GM23338 (cell line): ENCODE data around the gene STAT3. TPM values are rescaled to one million over a fixed set of nuclear protein-coding genes. Genes with fewer than 3 reads are reported as not detected.

ENCODE experiments used
- ATAC-seq: fragments of 200-7000 bp; cut with Tn5 transposase; 3 replicates; pipeline ENCODE4 v1.9.1; 2020
- DNase-seq: peaks from one replicate; pipeline ENCODE4 v3.0.0-alpha.2; 2015; ENCODE audit warnings: low spot score
- H2AFZ ChIP-seq: fragments of 200-600 bp; sonication (generic); 2 replicates; pipeline ENCODE4 v1.8.0; 2016; ENCODE audit warnings: antibody characterized with exemption, mild to moderate bottlenecking, moderate library complexity
- H3F3A ChIP-seq: fragments of 200-600 bp; sonication (generic); replicated peaks from 2 replicates; pipeline ENCODE4 v1.8.0; 2017; ENCODE audit warnings: antibody characterized with exemption, mixed run types, low read depth
- H3K27ac ChIP-seq: fragments of 200-600 bp; sonication (generic); 2 replicates; pipeline ENCODE4 v1.6.1; 2016; ENCODE audit warnings: low read depth
- H3K27me3 ChIP-seq: fragments of 200-600 bp; sonication (generic); 2 replicates; pipeline ENCODE4 v1.8.0; 2016; ENCODE audit warnings: mild to moderate bottlenecking, mixed run types, moderate library complexity; ENCODE audit not compliant: insufficient read depth
- H3K36me3 ChIP-seq: fragments of 200-600 bp; sonication (generic); 2 replicates; pipeline ENCODE4 v1.8.0; 2016; ENCODE audit warnings: mild to moderate bottlenecking; ENCODE audit not compliant: insufficient read depth
- H3K4me1 ChIP-seq: fragments of 200-600 bp; sonication (generic); 2 replicates; pipeline ENCODE4 v1.8.0; 2016; ENCODE audit warnings: mild to moderate bottlenecking, moderate library complexity; ENCODE audit not compliant: insufficient read depth
- H3K4me2 ChIP-seq: fragments of 200-600 bp; sonication (generic); 2 replicates; pipeline ENCODE4 v1.7.1; 2017; ENCODE audit warnings: mixed run types
- H3K4me3 ChIP-seq: fragments of 200-600 bp; sonication (generic); 2 replicates; pipeline ENCODE4 v1.6.1; 2016; ENCODE audit warnings: mixed run types
- H3K79me2 ChIP-seq: fragments of 200-600 bp; sonication (generic); replicated peaks from 2 replicates; pipeline ENCODE4 v1.8.0; 2017; ENCODE audit warnings: mild to moderate bottlenecking; ENCODE audit not compliant: insufficient read depth
- H3K9me2 ChIP-seq: fragments of 200-600 bp; sonication (generic); 2 replicates; pipeline ENCODE4 v1.8.0; 2017; ENCODE audit not compliant: insufficient read depth
- H4K20me1 ChIP-seq: fragments of 200-600 bp; sonication (generic); replicated peaks from 2 replicates; pipeline ENCODE4 v1.8.0; 2017; ENCODE audit warnings: mild to moderate bottlenecking; ENCODE audit not compliant: insufficient read depth
- H3K27ac Mint-ChIP-seq: 2 replicates; pipeline ENCODE4 v1.8.0; 2020; ENCODE audit warnings: inconsistent platforms, mild to moderate bottlenecking, moderate library complexity, mixed read lengths
- H3K27me3 Mint-ChIP-seq: 3 replicates; pipeline ENCODE4 v1.8.0; 2022; ENCODE audit warnings: low read depth, mild to moderate bottlenecking, moderate library complexity, mixed read lengths, inconsistent platforms; ENCODE audit not compliant: insufficient read depth, poor library complexity
- H3K36me3 Mint-ChIP-seq: 3 replicates; pipeline ENCODE4 v1.8.0; 2021; ENCODE audit warnings: low read depth, mild to moderate bottlenecking, inconsistent platforms, moderate library complexity, mixed read lengths
- H3K4me1 Mint-ChIP-seq: 3 replicates; pipeline ENCODE4 v1.8.0; 2020; ENCODE audit warnings: mild to moderate bottlenecking, inconsistent platforms, mixed read lengths
- H3K4me3 Mint-ChIP-seq: 3 replicates; pipeline ENCODE4 v1.8.0; 2021; ENCODE audit warnings: moderate library complexity, mild to moderate bottlenecking, inconsistent platforms, mixed read lengths
- H3K9me3 Mint-ChIP-seq: 3 replicates; pipeline ENCODE4 v1.8.0; 2020; ENCODE audit warnings: moderate library complexity, mild to moderate bottlenecking, inconsistent platforms, mixed read lengths
- CREB1 ChIP-seq: fragments of 250-450 bp; sonication (Bioruptor Pico); IDR thresholded peaks from 2 replicates; pipeline ENCODE4 v1.5.0; 2020; ENCODE audit warnings: low read depth, mild to moderate bottlenecking, moderate library complexity
- CTCF ChIP-seq, 2 experiments: fragments of 200-600 bp in 1 of 2; sonication (generic) in 1 of 2; conservative IDR thresholded peaks; 2 replicates each; pipeline versions ENCODE4 v1.5.1 to v1.6.1; 2016 to 2017; ENCODE audit warnings: antibody characterized with exemption in 2 of 2, low read depth in 2 of 2, mild to moderate bottlenecking in 2 of 2, moderate library complexity in 1 of 2
- ETS1 ChIP-seq: IDR thresholded peaks from 2 replicates; pipeline ENCODE4 v1.6.1; 2016; ENCODE audit warnings: antibody characterized with exemption
- EZH2 ChIP-seq: fragments of 200-600 bp; sonication (generic); IDR thresholded peaks from one replicate; pipeline ENCODE4 v1.8.0; 2017; ENCODE audit warnings: antibody characterized with exemption, mild to moderate bottlenecking, low read depth; ENCODE audit not compliant: unreplicated experiment
- EZH2phosphoT487 ChIP-seq: fragments of 200-600 bp; sonication (generic); IDR thresholded peaks from one replicate; pipeline ENCODE4 v1.8.1; 2018; ENCODE audit warnings: antibody characterized with exemption; ENCODE audit not compliant: unreplicated experiment
- JUNB ChIP-seq: IDR thresholded peaks from one replicate; pipeline ENCODE4 v1.6.1; 2016; ENCODE audit warnings: antibody characterized with exemption; ENCODE audit not compliant: unreplicated experiment
- NANOG ChIP-seq: IDR thresholded peaks from 2 replicates; pipeline ENCODE4 v1.6.1; 2016; ENCODE audit warnings: antibody characterized with exemption, borderline replicate concordance
- POLR2AphosphoS5 ChIP-seq: IDR thresholded peaks from 2 replicates; pipeline ENCODE4 v1.6.1; 2016; ENCODE audit warnings: antibody characterized with exemption, low read depth
- REST ChIP-seq: IDR thresholded peaks from one replicate; pipeline ENCODE4 v1.6.1; 2018; ENCODE audit warnings: antibody characterized with exemption; ENCODE audit not compliant: unreplicated experiment
- STAT1 ChIP-seq: IDR thresholded peaks from one replicate; pipeline ENCODE4 v1.6.1; 2016; ENCODE audit warnings: antibody characterized with exemption; ENCODE audit not compliant: unreplicated experiment
- ZNF114 ChIP-seq: fragments of 250-450 bp; sonication (Bioruptor Pico); IDR thresholded peaks from 2 replicates; pipeline ENCODE4 v1.5.0; 2020; ENCODE audit warnings: mild to moderate bottlenecking, moderate library complexity
- ZNF331 ChIP-seq: fragments of 250-450 bp; sonication (Bioruptor Pico); IDR thresholded peaks from 2 replicates; pipeline ENCODE4 v1.5.0; 2020; ENCODE audit warnings: low read depth, mild to moderate bottlenecking, moderate library complexity
- ZNF462 ChIP-seq: fragments of 250-450 bp; sonication (Bioruptor Pico); IDR thresholded peaks from 2 replicates; pipeline ENCODE4 v1.5.0; 2020; ENCODE audit warnings: mild to moderate bottlenecking, moderate library complexity
- polyA plus RNA-seq: library from polyadenylated mRNA; unstranded; fragments of >200 nt; fragmentation: Nextera tagmentation; extraction: Ambion mirVana; gene quantifications from 2 replicates; pipeline ENCODE4 v1.2.1, GENCODE V29; 2016
- total RNA-seq: library from RNA; depleted of rRNA; stranded (reverse); fragments of >200 nt; shearing (Covaris generic); gene quantifications from 2 replicates; pipeline ENCODE4 v1.2.3, GENCODE V29; 2014

STAT3 gene
- total and polyA plus RNA-seq, 2 experiments from 2014 or later = 49.5 to 78.0 TPM

GRCh38 chr17:42307362-42307927, 80.8 kb downstream of the STAT3 start (continued):
- TF ChIP-seq EZH2 (no peak), ZNF114 (CRISPR knock-in tag) (no peak), JUNB (no peak), ETS1 (no peak)

GRCh38 chr17:42306385-42306667, 81.9 kb downstream of the STAT3 start:
- H3K27ac Mint-ChIP-seq = no peak overlapping the region
- H3F3A ChIP-seq = no peaks in the 10 kb centered on the region; the same call in 1 of the 2 replicates
- no peak for TF ChIP-seq NANOG
- no peak for TF ChIP-seq POLR2AphosphoS5
- TF ChIP-seq CREB1 (CRISPR knock-in tag) = no peak
- no peak for TF ChIP-seq ZNF114 (CRISPR knock-in tag)
- TF ChIP-seq ZNF331 (CRISPR knock-in tag) = no peak
- no peak for TF ChIP-seq EZH2phosphoT487
- no peak for TF ChIP-seq CTCF (conservative IDR thresholded peaks at IDR 0.05; ENCODE audit: low read depth in 2 of 2)
- TF ChIP-seq EZH2 = no peak
- no peak for TF ChIP-seq ZNF462
- no peak for TF ChIP-seq STAT1
- no peak for TF ChIP-seq REST
- TF ChIP-seq JUNB = no peak

More at GRCh38 chr17:42306385-42306667, 81.9 kb downstream of the STAT3 start:
- H3K27me3 Mint-ChIP-seq = peaks cover 30% of the 10 kb centered on the region
- Histone ChIP-seq H3K79me2 (no peaks in the 10 kb centered on the region), H3K4me2 (no peak overlapping the region), H3K27me3 (no peaks in the 10 kb centered on the region), H3K4me3 (no peak overlapping the region), H2AFZ (no peak overlapping the region), H3K9me2 (no peaks in the 10 kb centered on the region), H3K36me3 (no peaks in the 10 kb centered on the region), H4K20me1 (no peaks in the 10 kb centered on the region), H3K4me1 (peaks cover 8% of the 10 kb centered on the region), H3K27ac (no peak overlapping the region)
- no peak for ATAC-seq
- H3K36me3 Mint-ChIP-seq = no peaks in the 10 kb centered on the region; the same call in 1 of the 3 replicates
- no peak overlapping the region for H3K4me3 Mint-ChIP-seq
- peaks cover 20% of the 10 kb centered on the region for H3K4me1 Mint-ChIP-seq
- H3K9me3 Mint-ChIP-seq = no peaks in the 10 kb centered on the region
- DNase-seq = no peak
